ENCODE data around the gene SYAP1. TPM values are rescaled to one million over a fixed set of nuclear protein-coding genes. Genes with fewer than 3 reads are reported as not detected.

SYAP1 gene
- total and polyA plus RNA-seq, 10 of the 15 experiments (the other 5 are each of a cell fraction or from before 2014, with no cell fraction given), result 5.9 to 29.9 (median 16.2) TPM

GRCh38 chrX:16719334-16720084 lies at the start of gene SYAP1 (continued):
- TF ChIP-seq, protein P1, sequence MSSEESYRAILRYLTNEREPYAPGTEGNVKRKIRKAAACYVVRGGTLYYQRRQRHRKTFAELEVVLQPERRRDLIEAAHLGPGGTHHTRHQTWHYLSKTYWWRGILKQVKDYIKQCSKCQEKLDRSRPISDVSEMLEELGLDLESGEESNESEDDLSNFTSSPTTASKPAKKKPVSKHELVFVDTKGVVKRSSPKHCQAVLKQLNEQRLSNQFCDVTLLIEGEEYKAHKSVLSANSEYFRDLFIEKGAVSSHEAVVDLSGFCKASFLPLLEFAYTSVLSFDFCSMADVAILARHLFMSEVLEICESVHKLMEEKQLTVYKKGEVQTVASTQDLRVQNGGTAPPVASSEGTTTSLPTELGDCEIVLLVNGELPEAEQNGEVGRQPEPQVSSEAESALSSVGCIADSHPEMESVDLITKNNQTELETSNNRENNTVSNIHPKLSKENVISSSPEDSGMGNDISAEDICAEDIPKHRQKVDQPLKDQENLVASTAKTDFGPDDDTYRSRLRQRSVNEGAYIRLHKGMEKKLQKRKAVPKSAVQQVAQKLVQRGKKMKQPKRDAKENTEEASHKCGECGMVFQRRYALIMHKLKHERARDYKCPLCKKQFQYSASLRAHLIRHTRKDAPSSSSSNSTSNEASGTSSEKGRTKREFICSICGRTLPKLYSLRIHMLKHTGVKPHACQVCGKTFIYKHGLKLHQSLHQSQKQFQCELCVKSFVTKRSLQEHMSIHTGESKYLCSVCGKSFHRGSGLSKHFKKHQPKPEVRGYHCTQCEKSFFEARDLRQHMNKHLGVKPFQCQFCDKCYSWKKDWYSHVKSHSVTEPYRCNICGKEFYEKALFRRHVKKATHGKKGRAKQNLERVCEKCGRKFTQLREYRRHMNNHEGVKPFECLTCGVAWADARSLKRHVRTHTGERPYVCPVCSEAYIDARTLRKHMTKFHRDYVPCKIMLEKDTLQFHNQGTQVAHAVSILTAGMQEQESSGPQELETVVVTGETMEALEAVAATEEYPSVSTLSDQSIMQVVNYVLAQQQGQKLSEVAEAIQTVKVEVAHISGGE (CRISPR knock-in tag; IDR thresholded peaks at IDR 0.05), result no peak
- TF ChIP-seq SPI1 (IDR thresholded peaks at IDR 0.05; ENCODE audit: borderline replicate concordance, insufficient read depth, low read depth, low read length), result peak; percentile 52; the same call in 1 of the 2 replicates
- no peak for TF ChIP-seq CHD4 (IDR thresholded peaks at IDR 0.05)
- no peak for TF ChIP-seq SIX5 (IDR thresholded peaks at IDR 0.05; ENCODE audit: low read depth, low read length, severe bottlenecking)
- peak; percentile 94 for TF ChIP-seq POLR2A (IDR thresholded peaks at IDR 0.05; ENCODE audit: low read depth, low read length)
- TF ChIP-seq TBL1XR1 (IDR thresholded peaks at IDR 0.05; ENCODE audit: low read depth, low read length), result peak; percentile 90
- no peak for TF ChIP-seq ZNF274 (IDR thresholded peaks at IDR 0.05; ENCODE audit: insufficient read depth, insufficient read length)
- peak in 1 of 2 experiments; percentile 78; a peak in 2 of 4 replicates for TF ChIP-seq BHLHE40 (IDR thresholded peaks at IDR 0.05; ENCODE audit: borderline replicate concordance in 1 of 2, low read depth in 2 of 2, low read length in 1 of 2)
- TF ChIP-seq SMAD1 (IDR thresholded peaks at IDR 0.05; ENCODE audit: low read depth, partially characterized antibody), result peak; percentile 58
- no peak for TF ChIP-seq ZNF217 (IDR thresholded peaks at IDR 0.05)
- peak; percentile 85 for TF ChIP-seq GABPA (IDR thresholded peaks at IDR 0.05; ENCODE audit: low read depth)
- TF ChIP-seq WRNIP1 (IDR thresholded peaks at IDR 0.05; ENCODE audit: borderline replicate concordance, low read depth, low read length), result no peak
- TF ChIP-seq NFIC (IDR thresholded peaks at IDR 0.05; ENCODE audit: low read depth, low read length), result no peak
- TF ChIP-seq, protein P2, sequence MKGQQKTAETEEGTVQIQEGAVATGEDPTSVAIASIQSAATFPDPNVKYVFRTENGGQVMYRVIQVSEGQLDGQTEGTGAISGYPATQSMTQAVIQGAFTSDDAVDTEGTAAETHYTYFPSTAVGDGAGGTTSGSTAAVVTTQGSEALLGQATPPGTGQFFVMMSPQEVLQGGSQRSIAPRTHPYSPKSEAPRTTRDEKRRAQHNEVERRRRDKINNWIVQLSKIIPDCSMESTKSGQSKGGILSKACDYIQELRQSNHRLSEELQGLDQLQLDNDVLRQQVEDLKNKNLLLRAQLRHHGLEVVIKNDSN (IDR thresholded peaks at IDR 0.05; ENCODE audit: borderline replicate concordance, extremely low read length, insufficient read depth, low read depth, low read length), result no peak
- TF ChIP-seq, protein P3, sequence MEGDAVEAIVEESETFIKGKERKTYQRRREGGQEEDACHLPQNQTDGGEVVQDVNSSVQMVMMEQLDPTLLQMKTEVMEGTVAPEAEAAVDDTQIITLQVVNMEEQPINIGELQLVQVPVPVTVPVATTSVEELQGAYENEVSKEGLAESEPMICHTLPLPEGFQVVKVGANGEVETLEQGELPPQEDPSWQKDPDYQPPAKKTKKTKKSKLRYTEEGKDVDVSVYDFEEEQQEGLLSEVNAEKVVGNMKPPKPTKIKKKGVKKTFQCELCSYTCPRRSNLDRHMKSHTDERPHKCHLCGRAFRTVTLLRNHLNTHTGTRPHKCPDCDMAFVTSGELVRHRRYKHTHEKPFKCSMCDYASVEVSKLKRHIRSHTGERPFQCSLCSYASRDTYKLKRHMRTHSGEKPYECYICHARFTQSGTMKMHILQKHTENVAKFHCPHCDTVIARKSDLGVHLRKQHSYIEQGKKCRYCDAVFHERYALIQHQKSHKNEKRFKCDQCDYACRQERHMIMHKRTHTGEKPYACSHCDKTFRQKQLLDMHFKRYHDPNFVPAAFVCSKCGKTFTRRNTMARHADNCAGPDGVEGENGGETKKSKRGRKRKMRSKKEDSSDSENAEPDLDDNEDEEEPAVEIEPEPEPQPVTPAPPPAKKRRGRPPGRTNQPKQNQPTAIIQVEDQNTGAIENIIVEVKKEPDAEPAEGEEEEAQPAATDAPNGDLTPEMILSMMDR (IDR thresholded peaks at IDR 0.05 in 2 of 3, conservative IDR thresholded peaks at IDR 0.05 in 1 of 3; ENCODE audit: control insufficient read depth in 2 of 3, extremely low read depth in 1 of 3, insufficient read depth in 1 of 3, low read depth in 3 of 3, low read length in 3 of 3), result no peak
- no peak for TF ChIP-seq BCLAF1 (IDR thresholded peaks at IDR 0.05)
- TF ChIP-seq NBN (IDR thresholded peaks at IDR 0.05), result peak; percentile 98
- no peak for TF ChIP-seq PBX3 (IDR thresholded peaks at IDR 0.05; ENCODE audit: insufficient replicate concordance, low read depth, low read length)
